ENCODE measurements around the gene INPP5J. TPM values are rescaled to one million over a fixed set of nuclear protein-coding genes. Genes with fewer than 3 reads are reported as not detected.

Gene INPP5J
- total and polyA plus RNA-seq, 10 of the 15 experiments (the other 5 are each of a cell fraction or from before 2014, with no cell fraction given): 0.18 to 2.8 (median 1.5) TPM; not detected in 1

- no peak for DNase-seq (ENCODE audit: low read depth, low spot score)
- Histone ChIP-seq H3K4me3 (no peak overlapping the region), H3K27ac (ENCODE audit: control insufficient read depth, insufficient read depth) (no peak overlapping the region), H3K79me2 (ENCODE audit: control insufficient read depth, insufficient read depth, low read length) (no peaks in the 10 kb centered on the region), H3K27me3 (replicated peaks in 1 of 2; ENCODE audit: control insufficient read depth in 2 of 2, insufficient read depth in 2 of 2, low read length in 1 of 2) (no peaks in the 10 kb centered on the region), H3K4me2 (ENCODE audit: control insufficient read depth, insufficient read depth) (no peak overlapping the region), H3K9me3 (replicated peaks; ENCODE audit: control insufficient read depth, insufficient read depth, low read length) (no peaks in the 10 kb centered on the region), H2AFZ (ENCODE audit: control insufficient read depth, low read depth, low read length) (no peak overlapping the region), H3K36me3 (ENCODE audit: control insufficient read depth in 2 of 2, insufficient read depth in 2 of 2, low read length in 1 of 2) (peaks cover 0 to 4% of the 10 kb centered on the region in 2 experiments; a peak in 3 of 4 replicates), H3K9ac (ENCODE audit: control insufficient read depth, insufficient read depth, low read length) (no peak overlapping the region), H4K20me1 (ENCODE audit: control insufficient read depth, insufficient read depth) (no peaks in the 10 kb centered on the region), H3K4me1 (ENCODE audit: control insufficient read depth, insufficient read depth, low read length) (no peaks in the 10 kb centered on the region)
- no TSS peak for BruUV-seq (replicated peaks)
- in situ Hi-C loops (cut with MboI): no loop called here
- 89% methylated on average over 7 of the region's 7 CpGs for WGBS (ENCODE audit: insufficient coverage, insufficient replicate concordance, low lambda C conversion rate, missing lambda C conversion rate)
- POLR2A ChIA-PET: interaction anchor here (1.7 kb wide), 1 partner anchor 12 kb away, joined by 4 read pairs; no protein-coding TSS in a partner anchor
- no peak for ATAC-seq
- SMC1A ChIA-PET (ENCODE audit: uncharacterized antibody, unreplicated experiment): interaction anchor here (0.7 to 1.4 kb wide), 2 partner anchors 10 to 992 kb away, joined by 3 to 4 read pairs; no protein-coding TSS in a partner anchor
- RAD21 ChIA-PET (ENCODE audit: unreplicated experiment): interaction anchor here (1.3 kb wide), 1 partner anchor 11 kb away, joined by 3 read pairs; no protein-coding TSS in a partner anchor
- intact Hi-C loops (cut with micrococcal nuclease; ENCODE audit: unreplicated experiment): no loop called here
- CTCF ChIA-PET: interaction anchor here (1.1 to 1.8 kb wide), 4 partner anchors 10 to 219 kb away, joined by 3 to 5 read pairs (median 4); no protein-coding TSS in a partner anchor
- TF ChIP-seq SMAD5 (IDR thresholded peaks at IDR 0.05; ENCODE audit: low read depth) (no peak), PAX5 (IDR thresholded peaks at IDR 0.05; ENCODE audit: borderline replicate concordance, low read depth, low read length) (no peak), TAF1 (IDR thresholded peaks at IDR 0.05; ENCODE audit: borderline replicate concordance, low read depth, low read length) (no peak), IKZF2 (IDR thresholded peaks at IDR 0.05) (no peak), BCL11A (IDR thresholded peaks at IDR 0.05; ENCODE audit: low read depth, low read length) (no peak), ZBTB33 (IDR thresholded peaks at IDR 0.05) (no peak), TCF3 (IDR thresholded peaks at IDR 0.05; ENCODE audit: borderline replicate concordance, insufficient read depth, low read depth, low read length) (no peak), ZNF24 (IDR thresholded peaks at IDR 0.05) (no peak), WRNIP1 (IDR thresholded peaks at IDR 0.05; ENCODE audit: borderline replicate concordance, low read depth, low read length) (no peak), ZZZ3 (IDR thresholded peaks at IDR 0.05; ENCODE audit: control insufficient read depth, insufficient read length, low read depth) (no peak), SUZ12 (IDR thresholded peaks at IDR 0.05; ENCODE audit: unreplicated experiment) (no peak), TARDBP (IDR thresholded peaks at IDR 0.05; ENCODE audit: borderline replicate concordance) (no peak), RCOR1 (conservative IDR thresholded peaks at IDR 0.05; ENCODE audit: low read depth, low read length) (no peak)
- FAIRE-seq: no peak
These were observed 28.0 kb upstream of the INPP5J start for GRCh38 chr22:31094741-31095140.

All from GM12878 (cell line).